GM21367 (cell line): Measurements from ENCODE around the gene SRSF7.
"Not testable (repeated sequence)": the region's sequence is repeated elsewhere in the genome, so short reads cannot be mapped to it uniquely, and the experiment has no call there.

Source experiments
- ATAC-seq: cut with Tn5 transposase; IDR thresholded peaks from one replicate; pipeline ENCODE4 v1.9.1; 2021; ENCODE audit not compliant: unreplicated experiment

Gene SRSF7

DNA sequence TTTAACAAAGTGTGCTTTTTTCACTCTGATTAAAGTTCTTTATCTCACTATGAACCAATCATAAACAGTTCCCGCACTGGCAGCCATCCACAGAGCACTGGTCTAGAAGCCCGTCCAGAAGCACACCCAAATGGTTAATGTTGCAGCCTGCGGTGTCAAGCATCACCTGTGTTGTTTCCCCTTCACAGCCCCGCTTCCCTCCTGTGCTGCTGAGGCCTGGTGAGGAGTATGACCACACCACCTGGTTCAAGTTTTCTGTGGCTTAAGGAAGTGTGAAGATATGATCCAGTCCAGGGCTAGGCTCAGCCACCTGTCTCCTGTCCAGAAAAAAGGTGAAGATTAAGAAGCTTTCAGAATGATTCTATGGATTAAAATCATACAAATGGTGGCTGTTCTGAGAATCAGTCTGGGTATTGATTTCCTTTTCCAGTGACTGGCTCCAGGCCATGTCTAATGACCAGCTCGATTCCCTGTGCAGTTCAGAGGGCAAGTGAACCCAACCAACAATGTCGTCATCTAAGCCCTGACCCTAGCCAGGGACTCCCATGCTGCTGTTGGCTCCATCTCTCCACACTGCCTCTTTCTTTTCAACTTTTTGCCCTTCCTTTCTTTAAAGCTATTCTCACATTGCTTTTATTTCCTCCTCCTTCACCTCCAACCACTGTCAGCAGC is 17.7 kb downstream of the SRSF7 start:
- ATAC-seq, result no peak

DNA sequence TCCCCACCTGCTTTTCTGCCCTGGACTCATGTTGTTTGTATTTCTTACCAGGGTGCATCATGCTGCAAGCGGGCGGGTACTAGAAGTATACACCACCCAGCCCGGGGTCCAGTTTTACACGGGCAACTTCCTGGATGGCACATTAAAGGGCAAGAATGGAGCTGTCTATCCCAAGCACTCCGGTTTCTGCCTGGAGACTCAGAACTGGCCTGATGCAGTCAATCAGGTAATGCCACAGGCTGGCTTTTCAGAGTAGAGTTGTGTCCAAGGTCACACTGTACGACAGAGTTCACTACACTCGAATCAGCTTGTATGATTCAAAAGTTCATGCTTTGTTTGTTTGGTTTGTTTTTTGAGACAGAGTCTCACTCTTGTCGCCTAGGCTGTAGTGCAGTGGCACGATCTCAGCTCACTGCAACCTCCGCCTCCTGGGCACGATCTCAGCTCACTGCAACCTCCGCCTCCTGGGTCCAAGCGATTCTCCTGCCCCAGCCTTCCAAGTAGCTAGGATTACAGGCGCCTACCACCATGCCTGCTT is 19.4 kb downstream of the SRSF7 start:
- no peak for ATAC-seq

DNA sequence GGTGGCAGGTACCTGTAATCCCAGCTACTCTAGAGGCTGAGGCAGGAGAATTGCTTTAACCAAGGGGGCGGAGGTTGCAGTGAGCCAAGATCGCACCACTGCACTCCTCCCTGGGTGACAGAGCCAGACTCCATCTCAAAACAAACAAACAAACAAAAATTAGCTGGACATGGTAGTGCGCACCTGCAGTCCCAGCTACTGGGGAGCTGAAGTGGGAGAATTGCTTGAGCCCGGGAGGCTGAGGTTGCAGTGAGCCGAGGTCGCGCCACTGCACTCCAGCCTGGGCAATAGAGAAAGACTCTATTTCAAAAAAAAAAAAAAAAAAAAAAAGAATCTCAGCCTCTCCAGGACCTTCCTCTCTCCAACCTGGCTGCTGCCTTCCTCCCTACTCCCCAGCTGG is 20.1 kb downstream of the SRSF7 start:
- no peak for ATAC-seq

DNA sequence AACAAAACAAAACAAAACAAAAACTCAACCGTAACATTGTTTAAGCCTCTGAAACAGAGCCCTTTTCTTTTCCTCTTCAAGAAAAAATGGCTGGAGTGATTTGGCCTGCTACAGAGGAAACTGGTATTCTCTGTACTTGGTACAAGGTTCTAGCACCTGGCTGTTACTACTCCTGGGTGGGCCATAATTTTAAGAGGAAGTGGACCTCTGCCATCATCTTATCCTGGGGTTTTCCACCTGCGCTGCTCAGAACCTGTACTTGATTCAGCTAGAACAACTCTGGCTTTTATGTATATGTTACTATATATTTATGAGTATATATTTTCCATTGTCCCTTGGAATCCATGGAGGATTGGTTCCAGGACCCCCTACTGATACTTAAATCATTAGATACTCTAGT is 22.5 kb downstream of the SRSF7 start:
- no peak for ATAC-seq

DNA sequence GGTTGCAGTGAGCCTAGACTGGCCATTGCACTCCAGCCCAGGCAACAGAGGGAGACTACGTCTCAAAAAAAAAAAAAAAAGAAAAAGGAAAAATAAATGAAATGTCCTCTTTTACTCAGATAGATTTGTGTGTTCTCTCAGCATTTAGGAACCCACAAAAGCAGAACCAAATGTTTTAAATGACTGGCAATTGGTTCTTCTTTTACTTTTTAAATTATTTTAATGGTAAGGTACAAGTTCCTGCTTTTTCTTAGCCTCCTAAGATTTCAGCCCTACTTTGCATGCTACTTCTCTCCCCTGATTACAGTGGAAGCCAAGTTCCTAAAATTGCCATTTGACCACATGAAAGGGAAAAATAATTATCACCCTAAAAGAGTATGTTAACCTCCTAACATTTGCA is 23.5 kb downstream of the SRSF7 start:
- no peak for ATAC-seq

DNA sequence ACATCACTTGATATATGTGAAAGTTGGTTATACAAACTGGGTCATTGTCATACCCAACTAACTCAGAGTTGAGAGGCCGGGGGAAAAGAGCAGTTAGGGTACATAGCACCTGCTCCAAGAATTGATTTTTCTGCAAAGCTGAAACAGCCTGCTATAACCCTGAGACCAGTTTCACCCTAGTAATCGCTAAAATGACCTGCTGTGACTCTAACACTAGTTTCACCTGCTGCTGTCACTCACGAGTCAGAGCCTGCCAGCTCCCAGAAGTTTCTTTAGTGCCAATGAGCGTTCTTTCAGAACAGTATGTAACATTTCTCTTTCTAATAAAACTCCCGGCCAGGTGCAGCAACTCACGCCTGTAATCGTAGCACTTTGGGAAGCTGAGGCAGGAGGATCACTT is 28.0 kb downstream of the SRSF7 start:
- peak; percentile 51 for ATAC-seq

DNA sequence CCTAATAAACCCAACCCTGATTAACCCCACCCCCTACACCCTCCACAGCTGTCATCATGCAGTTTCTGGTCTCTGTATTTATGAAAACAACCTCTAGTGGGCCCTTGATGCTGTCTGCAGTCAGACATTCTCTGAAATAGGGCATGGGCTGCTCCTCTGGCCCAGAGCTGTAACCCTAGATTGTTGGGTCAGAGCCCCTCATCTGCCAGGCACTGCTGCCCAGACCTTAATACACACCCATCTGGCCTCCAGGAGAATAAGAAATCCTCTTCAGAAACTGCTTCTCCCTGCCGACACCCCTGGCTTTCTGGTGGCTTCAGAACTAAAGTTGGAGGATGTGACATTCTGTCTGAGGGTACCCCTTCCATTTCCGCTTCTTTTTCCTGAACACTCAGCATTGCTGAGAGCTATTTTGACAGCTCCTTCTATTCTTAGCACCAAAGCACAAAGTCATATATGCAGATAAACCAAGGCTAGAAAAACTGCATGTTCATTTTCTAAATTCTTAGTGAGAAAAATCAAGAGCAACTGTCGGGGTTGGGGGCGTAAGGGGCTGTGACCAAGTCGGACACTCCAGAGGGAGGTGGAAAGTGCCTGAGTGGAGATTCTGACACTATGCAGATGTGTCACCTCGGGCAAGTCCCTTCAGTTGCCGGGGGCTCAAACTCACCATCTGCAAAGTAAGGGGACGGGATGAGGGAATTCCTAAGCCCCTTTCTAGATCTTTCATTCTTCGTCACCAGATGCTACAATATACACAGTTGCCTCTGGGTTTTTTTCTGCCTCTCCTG is 28.7 kb downstream of the SRSF7 start:
- peak; percentile 40 for ATAC-seq

DNA sequence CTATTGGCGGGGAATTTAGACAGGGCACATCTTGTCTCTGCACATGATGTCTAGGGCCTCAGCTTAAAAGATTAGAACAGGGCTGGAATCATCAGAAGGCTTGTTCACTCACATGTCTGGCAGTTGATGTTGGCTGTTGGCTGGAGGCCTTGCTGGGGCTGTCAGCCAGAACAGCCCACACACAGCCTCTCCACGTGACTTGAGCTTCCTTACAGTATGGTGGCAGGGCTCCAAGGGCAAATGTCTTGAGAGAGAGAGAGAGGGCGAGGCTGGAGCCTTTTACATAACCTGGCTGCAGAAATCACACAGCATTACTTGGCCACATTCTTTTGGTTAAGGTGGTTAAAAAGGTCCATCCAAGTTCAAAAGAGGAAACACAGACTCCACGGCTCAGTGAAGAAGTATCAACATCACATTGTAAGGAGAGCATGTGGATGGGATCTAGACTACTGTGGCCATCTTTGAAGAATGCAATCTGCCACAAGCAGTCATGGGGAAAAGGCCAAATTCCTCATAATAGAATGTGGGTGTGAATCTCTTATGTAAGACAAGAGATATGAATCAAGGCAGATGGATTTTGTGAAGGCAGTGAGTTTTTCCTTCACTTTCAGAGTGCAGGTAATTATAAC is 30.4 kb downstream of the SRSF7 start:
- no peak for ATAC-seq

DNA sequence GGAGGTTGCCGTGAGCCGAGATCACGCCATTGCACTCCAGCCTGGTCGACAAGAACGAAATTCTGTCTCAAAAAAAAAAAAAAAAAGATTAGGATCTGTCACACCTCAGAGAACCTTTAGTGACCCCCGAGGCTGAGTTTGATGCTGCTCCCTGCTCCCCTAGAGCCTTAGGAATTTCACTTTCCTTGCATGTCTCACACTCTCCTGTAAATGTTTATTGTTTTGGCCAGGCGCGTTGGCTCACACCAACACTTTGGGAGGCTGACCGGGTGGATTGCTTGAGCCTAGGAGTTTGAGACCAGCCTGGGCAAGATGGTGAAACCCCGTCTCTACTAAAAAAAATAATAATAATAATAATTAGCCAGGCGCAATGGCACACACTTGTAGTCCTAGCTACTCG is 31.5 kb downstream of the SRSF7 start:
- no peak for ATAC-seq

DNA sequence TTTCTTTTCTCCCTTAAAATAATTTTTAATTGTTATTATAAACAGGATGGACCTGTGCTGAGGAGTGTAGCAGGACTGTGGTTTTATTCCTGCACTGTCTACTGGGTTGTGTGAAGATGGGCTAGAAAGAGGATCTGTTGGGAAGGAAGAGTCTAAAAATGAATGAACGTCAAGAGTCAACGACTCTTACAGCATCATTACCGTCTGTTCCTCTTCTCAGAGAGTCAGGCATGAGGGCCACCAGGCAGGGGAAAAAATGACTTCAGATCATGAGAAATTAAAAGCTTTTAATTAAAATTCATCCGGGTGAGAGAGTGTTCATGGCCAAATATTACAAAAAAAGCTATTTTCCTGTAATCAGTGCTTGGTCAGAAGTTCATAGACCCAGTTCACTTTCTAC is 32.6 kb downstream of the SRSF7 start:
- no peak for ATAC-seq

DNA sequence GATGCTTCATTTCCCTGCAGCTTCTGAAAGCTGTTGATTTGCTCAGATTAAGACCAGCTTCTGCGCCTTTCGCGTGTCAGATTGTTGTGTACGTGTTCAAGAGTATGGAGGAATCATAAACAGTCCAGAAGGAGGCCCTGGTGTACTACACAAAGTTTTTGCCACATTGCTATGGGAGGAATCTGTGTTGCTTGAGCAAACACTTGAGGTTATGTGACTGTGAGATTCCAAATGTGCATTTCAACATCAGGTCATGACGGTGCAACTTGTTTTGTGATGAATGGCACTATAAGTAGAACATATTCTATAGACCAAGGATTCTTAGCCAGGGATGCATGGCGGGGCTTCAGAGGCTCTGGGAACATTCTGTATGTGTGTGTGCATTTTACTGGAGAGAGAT is 35.0 kb downstream of the SRSF7 start:
- ATAC-seq, result no peak

DNA sequence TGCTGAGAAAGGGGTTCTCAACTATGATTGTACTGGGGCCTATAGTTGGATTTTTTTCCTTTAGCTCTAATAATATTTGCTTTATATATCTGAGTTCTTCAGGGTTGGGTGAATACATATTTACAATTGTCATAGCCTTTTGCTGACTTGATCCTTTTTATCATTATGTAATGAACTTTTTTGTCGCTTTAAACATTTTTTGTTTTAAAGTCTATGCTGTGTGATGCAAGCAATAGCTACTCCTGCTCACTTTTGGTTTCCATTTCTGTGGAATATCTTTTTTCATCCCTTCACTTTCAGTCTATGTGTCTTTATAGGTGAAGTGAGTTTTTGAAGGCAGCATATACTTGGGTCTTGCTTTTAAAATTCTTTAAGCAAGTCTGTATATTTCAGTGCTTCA is 36.2 kb downstream of the SRSF7 start:
- not testable (repeated sequence) for ATAC-seq

DNA sequence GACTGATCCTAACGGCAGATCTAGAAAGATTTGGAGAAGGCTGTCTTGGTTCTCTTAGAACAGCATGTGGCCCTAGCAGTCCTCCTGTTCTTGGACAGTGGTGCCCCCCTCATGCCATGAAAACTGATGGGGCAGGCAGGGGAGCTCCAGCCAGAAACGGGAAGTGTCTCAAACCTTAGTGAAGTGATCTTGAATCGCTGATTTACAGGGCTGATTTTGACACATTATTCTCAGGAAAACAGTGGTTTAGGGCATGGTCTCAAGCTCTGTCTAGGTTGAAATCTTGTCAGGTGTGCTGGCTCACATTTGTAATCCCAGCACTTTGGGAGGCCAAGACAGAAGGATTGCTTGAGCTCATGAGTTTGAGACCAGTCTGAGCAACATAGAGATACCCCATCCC is 37.8 kb downstream of the SRSF7 start:
- no peak for ATAC-seq

DNA sequence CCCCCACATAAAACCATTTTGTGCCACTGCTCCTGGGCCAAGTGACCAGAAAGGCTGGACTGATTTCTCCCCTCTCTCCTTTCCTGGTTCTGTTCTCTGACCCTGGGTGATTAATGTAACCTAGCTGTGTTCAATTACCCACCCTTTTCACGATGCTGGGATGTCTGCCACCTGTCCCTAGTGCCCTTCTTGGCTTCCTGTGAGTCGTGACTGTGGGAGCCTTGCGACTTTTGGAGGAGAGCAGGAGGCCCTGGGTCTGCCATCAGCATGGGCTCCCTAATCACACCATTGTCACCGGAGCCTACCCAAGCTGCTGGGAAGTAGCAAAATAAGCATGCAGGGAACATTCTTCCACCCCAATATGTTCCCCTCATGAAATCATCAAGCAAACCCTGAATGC is 38.3 kb downstream of the SRSF7 start:
- ATAC-seq, result no peak

DNA sequence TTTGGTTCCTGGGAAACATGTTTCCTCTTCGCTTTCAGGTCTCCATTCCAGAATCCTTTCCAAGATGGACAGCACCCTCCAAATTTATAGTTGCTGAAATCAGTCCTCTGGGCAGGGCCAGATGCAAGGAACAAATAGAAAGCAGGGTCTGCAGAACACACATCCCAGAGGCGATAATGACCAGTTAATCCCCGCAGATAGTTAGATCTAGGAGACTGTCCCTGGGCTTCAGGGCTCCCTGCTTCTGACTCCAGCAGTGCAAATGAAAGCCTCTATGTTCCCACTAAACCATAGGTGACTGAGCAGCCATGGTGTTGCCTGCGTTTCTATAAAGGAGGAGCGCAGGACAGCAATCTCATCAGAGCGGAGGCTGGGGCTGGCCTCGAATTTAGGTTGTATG is 38.7 kb downstream of the SRSF7 start:
- no peak for ATAC-seq

DNA sequence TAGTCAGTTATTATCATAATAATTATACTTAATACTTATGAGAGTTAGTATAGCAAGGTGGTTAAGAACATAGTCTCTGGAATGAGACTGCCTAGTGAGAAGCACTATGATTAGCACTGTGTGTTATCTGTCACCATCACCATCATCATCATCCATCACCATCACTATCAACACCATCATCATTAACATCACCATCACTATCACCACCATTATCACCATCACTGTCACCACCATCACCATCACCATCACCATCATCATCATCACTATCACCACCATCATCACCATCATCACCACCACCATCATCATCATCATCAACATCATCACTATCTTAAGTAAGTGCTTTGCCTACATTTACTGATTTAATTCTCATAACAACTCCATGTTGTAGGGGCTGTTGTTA is 39.6 kb downstream of the SRSF7 start:
- no peak for ATAC-seq

DNA sequence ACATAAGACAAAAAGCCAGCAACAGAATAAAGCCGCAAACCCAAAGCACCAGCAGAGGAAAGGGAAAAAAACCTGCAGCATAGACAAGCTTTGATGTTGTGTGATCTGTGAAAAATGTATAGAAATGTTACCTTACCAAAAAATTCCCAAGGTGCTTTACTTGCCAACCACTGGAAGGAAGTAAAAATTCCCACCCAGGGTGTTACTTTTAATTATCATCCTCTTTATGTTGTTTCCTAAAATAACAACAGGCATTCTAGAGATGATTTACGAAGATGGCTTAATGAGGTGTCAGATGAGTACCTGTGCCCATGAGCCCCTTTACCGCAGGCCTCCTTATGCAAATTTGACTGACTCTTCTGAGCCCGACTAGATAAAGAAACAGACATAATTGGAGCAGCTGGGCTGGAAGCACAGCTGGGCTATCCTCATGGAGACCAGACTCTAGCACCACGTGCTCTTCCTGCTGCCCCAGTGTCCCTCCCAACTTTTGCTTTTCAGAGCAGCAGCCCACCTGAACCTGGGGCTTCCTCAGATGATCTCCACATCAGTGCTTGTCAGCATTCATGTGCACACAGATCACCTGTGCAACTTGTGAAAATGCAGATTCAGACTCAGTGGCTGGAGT is 41.5 kb downstream of the SRSF7 start:
- ATAC-seq, result no peak

DNA sequence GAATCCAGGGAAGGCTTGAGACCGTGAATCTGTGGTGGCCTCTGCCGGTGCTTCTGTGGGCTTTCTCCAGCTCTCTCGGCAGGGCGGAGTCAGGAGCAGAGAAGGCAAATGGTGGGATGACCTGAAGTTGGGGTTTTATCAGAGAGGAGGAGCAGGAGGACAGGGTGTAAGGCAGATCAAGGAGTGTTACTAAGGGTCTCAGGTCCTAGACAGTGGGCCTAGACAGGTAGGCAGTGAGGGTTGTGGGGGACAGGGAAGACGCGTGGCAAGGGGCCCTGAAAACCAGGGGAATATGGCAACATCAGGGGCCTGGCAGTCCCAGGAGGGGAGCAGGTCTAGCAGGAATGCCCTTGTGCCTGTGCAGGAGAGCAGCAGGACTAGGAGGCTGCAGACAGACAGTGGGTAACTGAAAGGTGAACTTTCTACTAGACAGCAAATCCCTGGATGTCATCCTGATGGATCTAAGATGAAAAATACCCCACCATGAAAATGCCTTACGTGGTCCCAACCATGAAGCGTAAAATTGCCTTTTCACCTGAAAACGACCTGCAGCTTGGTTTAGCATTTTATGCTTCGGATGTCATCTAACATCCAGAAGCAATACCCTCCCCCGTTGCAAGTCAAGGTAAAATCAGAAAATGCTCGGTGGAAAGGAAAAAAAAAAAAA is 42.1 kb downstream of the SRSF7 start:
- no peak for ATAC-seq

DNA sequence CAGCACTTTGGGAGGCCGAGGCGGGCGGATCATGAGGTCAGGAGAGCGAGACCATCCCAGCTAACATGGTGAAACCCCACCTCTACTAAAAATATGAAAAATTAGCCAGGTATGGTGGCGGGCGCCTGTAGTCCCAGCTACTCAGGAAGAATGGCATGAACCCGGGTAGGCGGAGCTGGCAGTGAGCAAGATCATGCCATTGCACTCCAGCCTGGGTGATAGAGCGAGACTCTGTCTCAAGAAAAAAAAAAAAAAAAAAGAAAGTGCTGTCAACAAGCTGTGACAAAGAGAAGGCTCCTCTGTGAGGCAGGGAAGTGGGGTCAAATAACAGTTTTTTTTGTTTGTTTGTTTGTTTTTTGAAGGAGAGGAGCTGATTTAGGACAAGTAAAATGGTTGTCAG is 42.7 kb downstream of the SRSF7 start:
- not testable (repeated sequence) for ATAC-seq

DNA sequence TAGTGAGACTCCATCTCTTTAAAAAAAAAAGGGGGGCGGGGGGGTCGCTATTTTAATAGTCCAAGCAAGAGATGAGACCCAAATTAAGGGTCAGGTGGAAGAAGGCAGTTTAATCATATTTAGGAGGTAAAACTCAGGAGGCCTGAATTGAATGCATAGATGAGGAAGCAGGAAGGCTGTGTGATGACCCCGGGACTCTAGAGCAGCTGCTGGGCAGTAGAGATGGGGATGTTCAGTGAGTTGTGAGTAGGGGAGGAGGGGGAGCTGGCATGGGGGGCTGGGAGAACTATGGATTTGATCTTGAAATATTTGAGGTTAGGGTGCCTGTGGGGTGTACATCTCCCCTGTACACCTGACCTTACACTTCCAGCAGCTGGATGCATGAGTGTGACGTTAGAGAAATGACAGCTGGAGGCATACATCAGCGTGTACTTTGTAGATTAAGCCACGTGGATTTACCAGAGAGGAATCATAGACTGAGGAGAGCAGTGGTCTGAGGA is 44.3 kb downstream of the SRSF7 start:
- no peak for ATAC-seq

DNA sequence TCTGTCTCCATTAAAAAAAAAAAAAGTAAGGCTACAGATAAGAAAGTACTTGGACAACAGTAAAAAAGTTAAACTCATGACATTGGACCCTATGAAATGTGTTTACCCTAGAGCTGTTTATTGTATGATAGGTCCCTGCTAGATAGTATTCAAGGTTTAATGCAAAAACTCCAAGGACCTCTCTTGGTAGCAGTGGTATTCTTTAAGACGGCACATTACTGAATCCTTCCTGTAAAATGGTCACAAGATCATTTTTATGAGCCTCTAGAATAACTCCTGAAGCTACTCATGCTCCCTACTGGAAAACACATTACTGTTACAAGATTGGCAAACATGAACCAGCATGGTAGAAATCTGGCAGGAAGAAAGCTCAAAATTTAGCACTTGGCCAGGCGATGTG is 46.5 kb downstream of the SRSF7 start:
- ATAC-seq, result no peak
